Endothelial cell of umbilical vein (primary cell): ENCODE data around the gene CAMKMT. TPM values are rescaled to one million over a fixed set of nuclear protein-coding genes. Genes with fewer than 3 reads are reported as not detected.

Experiments used
- BruUV-seq: library from RNA; stranded (reverse); fragments of 400-500 nt; replicated peaks from 2 replicates; lab custom pipeline; 2021; lab: Mats Ljungman, UMichigan
- CTCF ChIA-PET: fragments of 300-600, 350-600 bp; sonication (Branson Sonifier 250); formaldehyde crosslinking; loops from one replicate; lab custom pipeline; 2021; ENCODE audit warnings: antibody characterized with exemption, inconsistent platforms; lab: Charles Lee
- POLR2A ChIA-PET: fragments of 300-600, 350-600 bp; sonication (Branson Sonifier 250); formaldehyde crosslinking; loops from one replicate; lab custom pipeline; 2021; ENCODE audit warnings: antibody characterized with exemption, inconsistent platforms; lab: Charles Lee
- DNase-seq: peaks from one replicate; pipeline ENCODE4 v3.0.0-alpha.2; 2011; ENCODE audit warnings: low read depth, low spot score
- FAIRE-seq: peaks from 2 replicates; lab custom pipeline; 2011; peaks lifted over from hg19 to GRCh38; lab: Jason Lieb, UNC
- H2AFZ ChIP-seq: 2 replicates; pipeline ENCODE4 v1.6.0; 2012; ENCODE audit warnings: low read depth, low read length, control low read depth, inconsistent platforms
- H3K27ac ChIP-seq: 2 replicates; pipeline ENCODE4 v1.5.1; 2011; ENCODE audit warnings: low read depth, mild to moderate bottlenecking, control low read depth, low read length, moderate library complexity; ENCODE audit not compliant: insufficient read depth
- H3K27me3 ChIP-seq, 2 experiments: 2 replicates each; pipeline versions ENCODE4 v1.6.0 to v1.6.1; 2011; ENCODE audit warnings: low read length in 2 of 2, mixed read lengths in 1 of 2; ENCODE audit not compliant: control insufficient read depth in 2 of 2, insufficient read depth in 2 of 2
- H3K36me3 ChIP-seq, 2 experiments: 2 replicates in 1 of 2; 3 replicates in 1 of 2; pipeline ENCODE4 v1.5.1; 2011; ENCODE audit warnings: low read length in 2 of 2, mild to moderate bottlenecking in 1 of 2, moderate library complexity in 1 of 2; ENCODE audit not compliant: control insufficient read depth in 2 of 2, insufficient read depth in 2 of 2; ENCODE audit errors: extremely low read depth in 1 of 2
- H3K4me1 ChIP-seq: 3 replicates; pipeline ENCODE4 v1.5.1; 2011; ENCODE audit warnings: mild to moderate bottlenecking, low read length; ENCODE audit not compliant: control insufficient read depth, insufficient read depth; ENCODE audit errors: extremely low read depth
- H3K4me2 ChIP-seq: 2 replicates; pipeline ENCODE4 v1.6.1; 2011; ENCODE audit warnings: low read length, control low read depth, mixed read lengths; ENCODE audit not compliant: insufficient read depth
- H3K4me3 ChIP-seq, 3 experiments: fragments of 200-600 bp in 1 of 3; sonication (generic), shearing (Covaris generic) in 1 of 3; replicated peaks in 1 of 3; 2 replicates each; pipeline ENCODE4 v1.5.1; 2011 to 2016; ENCODE audit warnings: control low read depth in 3 of 3, low read length in 3 of 3, mild to moderate bottlenecking in 2 of 3, inconsistent platforms in 1 of 3, low read depth in 1 of 3, moderate library complexity in 1 of 3; ENCODE audit not compliant: insufficient read depth in 1 of 3
- H3K79me2 ChIP-seq: 2 replicates; pipeline ENCODE4 v1.6.0; 2012; ENCODE audit warnings: low read length, inconsistent platforms; ENCODE audit not compliant: control insufficient read depth, insufficient read depth
- H3K9ac ChIP-seq: replicated peaks from 2 replicates; pipeline ENCODE3; 2011; ENCODE audit warnings: low read length, control low read depth; ENCODE audit not compliant: insufficient read depth; ENCODE audit errors: extremely low read depth
- H3K9me1 ChIP-seq: replicated peaks from 3 replicates; pipeline ENCODE4 v1.6.0; 2011; ENCODE audit warnings: mild to moderate bottlenecking, low read length; ENCODE audit not compliant: control insufficient read depth, insufficient read depth; ENCODE audit errors: extremely low read depth
- H3K9me3 ChIP-seq: replicated peaks from 2 replicates; pipeline ENCODE4 v1.5.1; 2012; ENCODE audit warnings: low read length, inconsistent platforms; ENCODE audit not compliant: control insufficient read depth, insufficient read depth
- H4K20me1 ChIP-seq: replicated peaks from 2 replicates; pipeline ENCODE3; 2011; ENCODE audit warnings: mild to moderate bottlenecking, low read length; ENCODE audit not compliant: control insufficient read depth, insufficient read depth; ENCODE audit errors: extremely low read depth
- CTCF ChIP-seq, 2 donors: IDR thresholded peaks; 1 replicate in 1 of 2; 2 replicates in 1 of 2; pipeline ENCODE4 v1.5.1; 2011; ENCODE audit warnings: low read length in 2 of 2, mild to moderate bottlenecking in 2 of 2, moderate library complexity in 2 of 2, control low read depth in 1 of 2, inconsistent platforms in 1 of 2, low read depth in 1 of 2; ENCODE audit not compliant: insufficient read depth in 1 of 2; ENCODE audit errors: extremely low read depth in 1 of 2
- EZH2 ChIP-seq: IDR thresholded peaks from 2 replicates; pipeline ENCODE4 v1.6.1; 2012; ENCODE audit warnings: borderline replicate concordance, low read depth, mild to moderate bottlenecking, moderate library complexity, low read length, inconsistent platforms; ENCODE audit not compliant: severe bottlenecking
- FOS ChIP-seq: IDR thresholded peaks from 2 replicates; pipeline ENCODE4 v1.6.1; 2011; ENCODE audit warnings: mild to moderate bottlenecking, low read length, moderate library complexity, borderline replicate concordance; ENCODE audit not compliant: insufficient read depth
- GATA2 ChIP-seq: IDR thresholded peaks from 2 replicates; pipeline ENCODE4 v1.7.0; 2011; ENCODE audit warnings: low read depth, mild to moderate bottlenecking, moderate library complexity, mixed read lengths, low read length; ENCODE audit not compliant: insufficient read length, insufficient read depth
- JUN ChIP-seq: IDR thresholded peaks from 2 replicates; pipeline ENCODE4 v1.6.1; 2011; ENCODE audit warnings: borderline replicate concordance, low read depth; ENCODE audit not compliant: insufficient read length, insufficient read depth
- MAX ChIP-seq: IDR thresholded peaks from 2 replicates; pipeline ENCODE4 v1.6.1; 2011; ENCODE audit not compliant: insufficient read depth, insufficient read length
- POLR2A ChIP-seq: IDR thresholded peaks from 2 replicates; pipeline ENCODE4 v1.6.1; 2012; ENCODE audit warnings: low read depth, mild to moderate bottlenecking, control low read depth, low read length
- dilution Hi-C: fragments of 300-500 bp; cut with MboI; formaldehyde crosslinking; loops from one replicate; pipeline ENCODE4 v1.15.0; 2019; ENCODE audit warnings: low sequenced_read_pairs; ENCODE audit not compliant: extremely low pct_ligation_motif_present
- intact Hi-C: fragments of 100-400 bp; cut with micrococcal nuclease; formaldehyde crosslinking; loops from one replicate; pipeline ENCODE4 v1.10.0; 2022
- polyA plus RNA-seq, 4 experiments: library from polyadenylated mRNA; depleted of rRNA in 3 of 4; stranded (reverse) in 3 of 4; unstranded in 1 of 4; fragments of >200 nt; gene quantifications; 2 replicates each; pipeline versions ENCODE4 v1.2.1 to v1.2.3, GENCODE V29; 2011 to 2012; ENCODE audit warnings: missing spikeins in 1 of 4
- total RNA-seq: library from RNA; stranded (reverse); gene quantifications from 2 replicates; pipeline ENCODE4 v1.2.3, GENCODE V29; 2021

CAMKMT gene
- total and polyA plus RNA-seq, 2 donors (not counting 3 experiments of a cell fraction or from before 2014, with no cell fraction given): 4.1 to 10.7 TPM

GRCh38 chr2:44715671-44716081, 353.9 kb downstream of the CAMKMT start:
- H3K9me3 ChIP-seq: no peaks in the 10 kb centered on the region
- peak; percentile 26 for DNase-seq
- dilution Hi-C loops (no loop called here), intact Hi-C loops (loop anchor here (1.0 kb wide), 1 partner anchor 236 kb away; no protein-coding TSS in a partner anchor)
- POLR2A ChIA-PET: no interaction called here
- H3K9ac ChIP-seq: no peak overlapping the region
- no peak for FAIRE-seq
- H4K20me1 ChIP-seq: no peaks in the 10 kb centered on the region
- H3K27me3 ChIP-seq: no peaks in the 10 kb centered on the region
- no peaks in the 10 kb centered on the region for H3K79me2 ChIP-seq
- no peaks in the 10 kb centered on the region for H3K4me1 ChIP-seq
- H3K27ac ChIP-seq: no peak overlapping the region
- TF ChIP-seq JUN: no peak
- no peak for TF ChIP-seq FOS
- no peak for TF ChIP-seq POLR2A
- TF ChIP-seq EZH2: no peak
- TF ChIP-seq MAX: no peak
- TF ChIP-seq CTCF (IDR thresholded peaks at IDR 0.05; ENCODE audit: extremely low read depth in 1 of 2, insufficient read depth in 1 of 2, low read depth in 1 of 2, low read length in 2 of 2): peak; percentile 16 to 43
- no peak for TF ChIP-seq GATA2
- H3K36me3 ChIP-seq: no peaks in the 10 kb centered on the region
- no peaks in the 10 kb centered on the region for H3K9me1 ChIP-seq
- H3K4me3 ChIP-seq: no peak overlapping the region
- no peak overlapping the region for H3K4me2 ChIP-seq
- no peak overlapping the region for H2AFZ ChIP-seq
- no TSS peak for BruUV-seq
- CTCF ChIA-PET: interaction anchor here (0.9 to 4.1 kb wide), 7 partner anchors 23 to 325 kb away, joined by 3 to 89 read pairs (median 6); no protein-coding TSS in a partner anchor
